ENCODE data around the gene LYRM4. TPM values are rescaled to one million over a fixed set of nuclear protein-coding genes. Genes with fewer than 3 reads are reported as not detected.

LYRM4 gene
- total RNA-seq, 1 experiment from 2014 or later: 37.0 TPM

DNA sequence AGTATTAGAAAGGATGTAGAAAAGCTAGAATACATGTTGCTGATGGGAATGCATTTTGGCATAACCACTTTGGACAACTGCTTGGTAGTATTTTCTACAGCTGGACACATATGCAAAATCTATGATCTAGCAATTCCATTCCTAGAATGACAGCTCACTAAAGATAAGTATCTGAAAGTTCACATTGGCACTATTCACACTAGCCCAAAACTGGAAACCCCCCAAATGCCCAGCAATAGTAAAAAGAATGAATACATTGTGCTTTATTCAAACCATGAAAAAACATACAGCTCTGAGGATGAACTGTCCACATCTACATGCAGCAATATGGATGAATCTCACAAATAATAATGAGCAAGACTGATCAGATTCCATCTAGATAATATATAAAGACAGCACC lies 96.7 kb downstream of the LYRM4 start:
- H3K27me3 ChIP-seq (ENCODE audit: insufficient read depth, low read depth): no peaks in the 10 kb centered on the region
- H3K27ac ChIP-seq: no peak overlapping the region
- ChIA-PET POLR2A (ENCODE audit: unreplicated experiment) (no interaction called here), CTCF (no interaction called here)
- TF ChIP-seq EZH2 (IDR thresholded peaks at IDR 0.05; ENCODE audit: low read depth): no peak
- TF ChIP-seq, protein P1, sequence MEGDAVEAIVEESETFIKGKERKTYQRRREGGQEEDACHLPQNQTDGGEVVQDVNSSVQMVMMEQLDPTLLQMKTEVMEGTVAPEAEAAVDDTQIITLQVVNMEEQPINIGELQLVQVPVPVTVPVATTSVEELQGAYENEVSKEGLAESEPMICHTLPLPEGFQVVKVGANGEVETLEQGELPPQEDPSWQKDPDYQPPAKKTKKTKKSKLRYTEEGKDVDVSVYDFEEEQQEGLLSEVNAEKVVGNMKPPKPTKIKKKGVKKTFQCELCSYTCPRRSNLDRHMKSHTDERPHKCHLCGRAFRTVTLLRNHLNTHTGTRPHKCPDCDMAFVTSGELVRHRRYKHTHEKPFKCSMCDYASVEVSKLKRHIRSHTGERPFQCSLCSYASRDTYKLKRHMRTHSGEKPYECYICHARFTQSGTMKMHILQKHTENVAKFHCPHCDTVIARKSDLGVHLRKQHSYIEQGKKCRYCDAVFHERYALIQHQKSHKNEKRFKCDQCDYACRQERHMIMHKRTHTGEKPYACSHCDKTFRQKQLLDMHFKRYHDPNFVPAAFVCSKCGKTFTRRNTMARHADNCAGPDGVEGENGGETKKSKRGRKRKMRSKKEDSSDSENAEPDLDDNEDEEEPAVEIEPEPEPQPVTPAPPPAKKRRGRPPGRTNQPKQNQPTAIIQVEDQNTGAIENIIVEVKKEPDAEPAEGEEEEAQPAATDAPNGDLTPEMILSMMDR (conservative IDR thresholded peaks at IDR 0.05): no peak
- H3K9me3 ChIP-seq (ENCODE audit: insufficient read depth, low read depth): no peaks in the 10 kb centered on the region
- BruUV-seq (replicated peaks): no TSS peak
- no peak overlapping the region for H2AFZ ChIP-seq
- H3F3A ChIP-seq (ENCODE audit: insufficient read depth, low read depth): peaks cover 10% of the 10 kb centered on the region
- no peak overlapping the region for H3K4me2 ChIP-seq
- no peak overlapping the region for H3K4me3 ChIP-seq
- H3K79me2 ChIP-seq (ENCODE audit: low read depth): no peaks in the 10 kb centered on the region
- H4K20me1 ChIP-seq (ENCODE audit: insufficient read depth): no peaks in the 10 kb centered on the region
- intact Hi-C loops (cut with micrococcal nuclease; ENCODE audit: unreplicated experiment): no loop called here
- H3K36me3 ChIP-seq (ENCODE audit: low read depth): no peaks in the 10 kb centered on the region
- no peaks in the 10 kb centered on the region for H3K9me2 ChIP-seq (ENCODE audit: insufficient read depth)
- peaks cover 11% of the 10 kb centered on the region for H3K4me1 ChIP-seq (replicated peaks; ENCODE audit: insufficient read depth)
- DNase-seq: no peak

DNA sequence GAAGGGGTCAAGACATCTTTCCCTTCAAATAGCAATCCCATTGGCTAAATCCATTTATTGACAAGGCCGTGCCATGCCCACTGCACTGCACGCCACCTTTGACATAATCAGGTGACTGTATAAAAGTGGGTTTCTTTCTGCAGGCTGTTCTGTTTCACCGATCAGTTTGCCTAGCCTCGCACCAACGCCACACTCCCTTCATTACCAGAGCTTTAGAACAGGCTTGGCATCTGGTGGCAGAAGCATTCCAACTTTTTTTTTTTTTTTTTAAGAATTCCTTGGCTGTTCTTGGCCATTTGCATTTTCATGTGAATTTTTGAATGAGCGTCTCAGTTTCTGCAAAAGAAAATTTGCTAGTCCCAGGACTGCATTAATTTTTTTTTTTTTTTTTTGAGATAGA lies 97.5 kb downstream of the LYRM4 start:
- no peak overlapping the region for H3K27ac ChIP-seq
- no peak for DNase-seq
- CTCF ChIA-PET: interaction anchor here (0.7 kb wide), 1 partner anchor 260 kb away, joined by 4 read pairs; no protein-coding TSS in a partner anchor
- H3K27me3 ChIP-seq (ENCODE audit: insufficient read depth, low read depth): no peaks in the 10 kb centered on the region
- no peaks in the 10 kb centered on the region for H4K20me1 ChIP-seq (ENCODE audit: insufficient read depth)
- no TSS peak for BruUV-seq (replicated peaks)
- H3K9me2 ChIP-seq (ENCODE audit: insufficient read depth): no peaks in the 10 kb centered on the region
- H3K4me3 ChIP-seq: no peak overlapping the region
- H3F3A ChIP-seq (ENCODE audit: insufficient read depth, low read depth): peaks cover 10% of the 10 kb centered on the region
- no peak overlapping the region for H2AFZ ChIP-seq
- H3K9me3 ChIP-seq (ENCODE audit: insufficient read depth, low read depth): no peaks in the 10 kb centered on the region
- intact Hi-C loops (cut with micrococcal nuclease; ENCODE audit: unreplicated experiment): no loop called here
- peaks cover 20% of the 10 kb centered on the region for H3K4me1 ChIP-seq (replicated peaks; ENCODE audit: insufficient read depth)
- TF ChIP-seq, protein P1 (conservative IDR thresholded peaks at IDR 0.05): no peak
- TF ChIP-seq EZH2 (IDR thresholded peaks at IDR 0.05; ENCODE audit: low read depth): no peak
- H3K79me2 ChIP-seq (ENCODE audit: low read depth): no peaks in the 10 kb centered on the region
- no peak overlapping the region for H3K4me2 ChIP-seq
- H3K36me3 ChIP-seq (ENCODE audit: low read depth): no peaks in the 10 kb centered on the region
- POLR2A ChIA-PET (ENCODE audit: unreplicated experiment): no interaction called here

DNA sequence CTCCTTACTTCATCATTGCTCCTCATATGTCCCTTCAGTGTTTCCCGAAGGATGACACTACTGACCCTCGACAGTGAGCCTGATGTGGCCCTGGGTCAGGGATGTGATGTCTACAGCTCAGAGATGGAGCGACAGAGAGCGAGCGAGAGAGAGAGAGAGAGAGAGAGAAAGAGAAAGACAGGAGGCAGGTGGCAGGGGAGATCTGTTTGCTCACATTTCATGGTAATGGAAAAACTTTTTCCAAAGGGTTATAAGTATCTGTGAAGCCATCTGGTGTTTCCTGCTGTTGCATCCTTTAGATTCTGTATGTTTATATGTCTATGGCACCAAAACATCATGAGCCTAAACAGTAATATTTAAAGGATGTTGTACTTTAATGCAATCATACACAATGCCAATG lies 98.4 kb downstream of the LYRM4 start:
- POLR2A ChIA-PET (ENCODE audit: unreplicated experiment): no interaction called here
- CTCF ChIA-PET: no interaction called here
- no TSS peak for BruUV-seq (replicated peaks)
- Histone ChIP-seq H3K9me3 (ENCODE audit: insufficient read depth, low read depth) (no peaks in the 10 kb centered on the region), H3K79me2 (ENCODE audit: low read depth) (no peaks in the 10 kb centered on the region), H3K9me2 (ENCODE audit: insufficient read depth) (no peaks in the 10 kb centered on the region), H2AFZ (no peak overlapping the region), H3K4me2 (no peak overlapping the region), H3K4me1 (replicated peaks; ENCODE audit: insufficient read depth) (peaks cover 20% of the 10 kb centered on the region), H3F3A (ENCODE audit: insufficient read depth, low read depth) (peaks cover 10% of the 10 kb centered on the region), H4K20me1 (ENCODE audit: insufficient read depth) (no peaks in the 10 kb centered on the region), H3K36me3 (ENCODE audit: low read depth) (no peaks in the 10 kb centered on the region), H3K27me3 (ENCODE audit: insufficient read depth, low read depth) (no peaks in the 10 kb centered on the region), H3K4me3 (no peak overlapping the region), H3K27ac (no peak overlapping the region)
- DNase-seq: no peak
- intact Hi-C loops (cut with micrococcal nuclease; ENCODE audit: unreplicated experiment): no loop called here
- no peak for TF ChIP-seq EZH2 (IDR thresholded peaks at IDR 0.05; ENCODE audit: low read depth)
- TF ChIP-seq, protein P1 (conservative IDR thresholded peaks at IDR 0.05): no peak
